Stimulated activated CD4-positive, alpha-beta T cell treated with anti-CD3 and anti-CD28 coated beads, Interleukin-1b, Interleukin-23, amount 100 ng/mL, for 48 hours (primary cell): ENCODE data around the gene HKDC1.
"Not testable (repeated sequence)": the region's sequence is repeated elsewhere in the genome, so short reads cannot be mapped to it uniquely, and the experiment has no call there.

ENCODE experiments used
- DNase-seq: peaks from one replicate; pipeline ENCODE4 v3.0.0-alpha.2; 2020

The HKDC1 gene

GRCh38 chr10:69281507-69282413 lies 61.6 kb downstream of the HKDC1 start:
- DNase-seq = no peak

GRCh38 chr10:69284402-69284801 lies 64.3 kb downstream of the HKDC1 start:
- not testable (repeated sequence) for DNase-seq

- no peak for DNase-seq
These were observed 65.6 kb downstream of the HKDC1 start for GRCh38 chr10:69285699-69286098.

- DNase-seq = no peak
These were observed 67.0 kb downstream of the HKDC1 start for GRCh38 chr10:69287181-69287580.

GRCh38 chr10:69290993-69291392 lies 70.9 kb downstream of the HKDC1 start:
- no peak for DNase-seq

- DNase-seq = no peak
These were observed 72.3 kb downstream of the HKDC1 start for GRCh38 chr10:69292459-69292858.

- DNase-seq = no peak
These were observed 75.0 kb downstream of the HKDC1 start for GRCh38 chr10:69295027-69295636.

- peak; percentile 33 for DNase-seq
These were observed 83.5 kb downstream of the HKDC1 start for GRCh38 chr10:69303632-69304051.

GRCh38 chr10:69306421-69306820 lies 86.3 kb downstream of the HKDC1 start:
- DNase-seq = no peak

GRCh38 chr10:69307434-69307833 lies 87.3 kb downstream of the HKDC1 start:
- no peak for DNase-seq

GRCh38 chr10:69308304-69308703 lies 88.2 kb downstream of the HKDC1 start:
- DNase-seq = not testable (repeated sequence)

- no peak for DNase-seq
These were observed 91.2 kb downstream of the HKDC1 start for GRCh38 chr10:69311309-69311708.

- no peak for DNase-seq
These were observed 92.4 kb downstream of the HKDC1 start for GRCh38 chr10:69312528-69312927.

- no peak for DNase-seq
These were observed 95.0 kb downstream of the HKDC1 start for GRCh38 chr10:69315100-69315542.

- no peak for DNase-seq
These were observed 95.6 kb downstream of the HKDC1 start for GRCh38 chr10:69315610-69316312.

- no peak for DNase-seq
These were observed 96.4 kb downstream of the HKDC1 start for GRCh38 chr10:69316313-69317059.
